ENCODE data around the gene SMPDL3A.

The SMPDL3A gene

GRCh38 chr6:122752459-122752858, 36.6 kb upstream of the SMPDL3A start:
- no peak for TF ChIP-seq Cebpa-rat (IDR thresholded peaks at IDR 0.05)
- H3K36me3 ChIP-seq = no peaks in the 10 kb centered on the region
- H3K4me2 ChIP-seq = no peak overlapping the region
- no peaks in the 10 kb centered on the region for H3K4me1 ChIP-seq
- peaks cover 15% of the 10 kb centered on the region for H3K9me3 ChIP-seq
- H3K27ac ChIP-seq = no peak overlapping the region
- H3K4me3 ChIP-seq = no peak overlapping the region
- no peaks in the 10 kb centered on the region for H4K20me1 ChIP-seq
- H3K27me3 ChIP-seq = no peaks in the 10 kb centered on the region
- no peak overlapping the region for H3K9ac ChIP-seq

GRCh38 chr6:122753000-122753687, 35.9 kb upstream of the SMPDL3A start:
- TF ChIP-seq Cebpa-rat (IDR thresholded peaks at IDR 0.05) = no peak
- H3K36me3 ChIP-seq = no peaks in the 10 kb centered on the region
- no peak overlapping the region for H3K27ac ChIP-seq
- H3K4me1 ChIP-seq = no peaks in the 10 kb centered on the region
- 0 out of 2 replicates have a peak, but pooled peaks cover 8% of the 10 kb centered on the region for H3K9me3 ChIP-seq
- H4K20me1 ChIP-seq = no peaks in the 10 kb centered on the region
- no peak overlapping the region for H3K4me2 ChIP-seq
- H3K27me3 ChIP-seq = no peaks in the 10 kb centered on the region
- no peak overlapping the region for H3K9ac ChIP-seq
- no peak overlapping the region for H3K4me3 ChIP-seq

- Histone ChIP-seq H3K27ac (no peak overlapping the region), H3K9me3 (0 out of 2 replicates have a peak, but pooled peaks cover 5% of the 10 kb centered on the region), H4K20me1 (no peaks in the 10 kb centered on the region), H3K4me2 (no peak overlapping the region), H3K4me3 (no peak overlapping the region), H3K4me1 (no peaks in the 10 kb centered on the region), H3K36me3 (no peaks in the 10 kb centered on the region), H3K9ac (no peak overlapping the region), H3K27me3 (no peaks in the 10 kb centered on the region)
- TF ChIP-seq Cebpa-rat (IDR thresholded peaks at IDR 0.05) = no peak
Measured at GRCh38 chr6:122753688-122754056, 35.4 kb upstream of the SMPDL3A start.

GRCh38 chr6:122754191-122754731, 34.8 kb upstream of the SMPDL3A start:
- no peak overlapping the region for H3K9ac ChIP-seq
- no peak overlapping the region for H3K27ac ChIP-seq
- H3K4me1 ChIP-seq = no peaks in the 10 kb centered on the region
- no peak overlapping the region for H3K4me2 ChIP-seq
- no peaks in the 10 kb centered on the region for H4K20me1 ChIP-seq
- no peaks in the 10 kb centered on the region for H3K27me3 ChIP-seq
- no peak overlapping the region for H3K4me3 ChIP-seq
- no peaks in the 10 kb centered on the region for H3K9me3 ChIP-seq
- no peak for TF ChIP-seq Cebpa-rat (IDR thresholded peaks at IDR 0.05)
- H3K36me3 ChIP-seq = no peaks in the 10 kb centered on the region

- TF ChIP-seq Cebpa-rat (IDR thresholded peaks at IDR 0.05) = no peak
- Histone ChIP-seq H3K9ac (no peak overlapping the region), H3K9me3 (no peaks in the 10 kb centered on the region), H3K36me3 (no peaks in the 10 kb centered on the region), H3K4me1 (no peaks in the 10 kb centered on the region), H4K20me1 (no peaks in the 10 kb centered on the region), H3K27ac (no peak overlapping the region), H3K27me3 (no peaks in the 10 kb centered on the region), H3K4me2 (no peak overlapping the region), H3K4me3 (no peak overlapping the region)
Measured at GRCh38 chr6:122755901-122756300, 33.2 kb upstream of the SMPDL3A start.

- Histone ChIP-seq H3K9me3 (no peaks in the 10 kb centered on the region), H3K27ac (no peak overlapping the region), H4K20me1 (no peaks in the 10 kb centered on the region), H3K4me2 (no peak overlapping the region), H3K36me3 (no peaks in the 10 kb centered on the region), H3K4me3 (no peak overlapping the region), H3K9ac (no peak overlapping the region), H3K27me3 (no peaks in the 10 kb centered on the region), H3K4me1 (no peaks in the 10 kb centered on the region)
- no peak for TF ChIP-seq Cebpa-rat (IDR thresholded peaks at IDR 0.05)
Measured at GRCh38 chr6:122758927-122759334, 30.1 kb upstream of the SMPDL3A start.

GRCh38 chr6:122760330-122760729, 28.7 kb upstream of the SMPDL3A start:
- H3K4me3 ChIP-seq = no peak overlapping the region
- H3K4me2 ChIP-seq = no peak overlapping the region
- H3K27me3 ChIP-seq = no peaks in the 10 kb centered on the region
- no peaks in the 10 kb centered on the region for H3K36me3 ChIP-seq
- no peaks in the 10 kb centered on the region for H3K4me1 ChIP-seq
- H3K9ac ChIP-seq = no peak overlapping the region
- no peak overlapping the region for H3K27ac ChIP-seq
- no peak for TF ChIP-seq Cebpa-rat (IDR thresholded peaks at IDR 0.05)
- no peaks in the 10 kb centered on the region for H4K20me1 ChIP-seq
- no peaks in the 10 kb centered on the region for H3K9me3 ChIP-seq

- Histone ChIP-seq H3K4me3 (no peak overlapping the region), H3K36me3 (no peaks in the 10 kb centered on the region), H3K9ac (no peak overlapping the region), H3K27me3 (no peaks in the 10 kb centered on the region), H3K9me3 (no peaks in the 10 kb centered on the region), H3K27ac (no peak overlapping the region), H3K4me2 (no peak overlapping the region), H4K20me1 (no peaks in the 10 kb centered on the region), H3K4me1 (no peaks in the 10 kb centered on the region)
- no peak for TF ChIP-seq Cebpa-rat (IDR thresholded peaks at IDR 0.05)
Measured at GRCh38 chr6:122766256-122766655, 22.8 kb upstream of the SMPDL3A start.

GRCh38 chr6:122770835-122771601, 18.0 kb upstream of the SMPDL3A start:
- H3K9me3 ChIP-seq = no peaks in the 10 kb centered on the region
- no peaks in the 10 kb centered on the region for H3K27me3 ChIP-seq
- no peaks in the 10 kb centered on the region for H4K20me1 ChIP-seq
- no peak overlapping the region for H3K27ac ChIP-seq
- H3K9ac ChIP-seq = no peak overlapping the region
- H3K4me3 ChIP-seq = no peak overlapping the region
- peak; percentile 20; the same call in 1 of the 2 replicates for TF ChIP-seq Cebpa-rat (IDR thresholded peaks at IDR 0.05)
- H3K36me3 ChIP-seq = no peaks in the 10 kb centered on the region
- H3K4me1 ChIP-seq = no peaks in the 10 kb centered on the region
- H3K4me2 ChIP-seq = no peak overlapping the region

- Histone ChIP-seq H3K4me1 (no peaks in the 10 kb centered on the region), H3K27ac (no peak overlapping the region), H3K36me3 (no peaks in the 10 kb centered on the region), H3K4me2 (no peak overlapping the region), H3K9ac (no peak overlapping the region), H4K20me1 (no peaks in the 10 kb centered on the region), H3K27me3 (no peaks in the 10 kb centered on the region), H3K9me3 (no peaks in the 10 kb centered on the region), H3K4me3 (no peak overlapping the region)
- no peak for TF ChIP-seq Cebpa-rat (IDR thresholded peaks at IDR 0.05)
Measured at GRCh38 chr6:122772724-122773415, 16.2 kb upstream of the SMPDL3A start.

Measured in BLaER1 (cell line).